HepG2 (cell line): ENCODE data around the gene SSC5D. TPM values are rescaled to one million over a fixed set of nuclear protein-coding genes. Genes with fewer than 3 reads are reported as not detected.

Experiments
- ATAC-seq: fragments of 200-7000 bp; cut with Tn5 transposase; 3 replicates; pipeline ENCODE4 v1.9.1; 2020; ENCODE audit warnings: mild to moderate bottlenecking, moderate library complexity
- BruUV-seq: library from RNA; stranded (reverse); fragments of 400-500 nt; replicated peaks from 2 replicates; lab custom pipeline; 2021; lab: Mats Ljungman, UMichigan
- CTCF ChIA-PET: fragments of 300-600 bp; formaldehyde crosslinking; extraction: SDS; loops from one replicate; lab custom pipeline; 2021; ENCODE audit warnings: low total read pairs, inconsistent platforms, low intra/inter-chr PET ratio; lab: Yijun Ruan, JAX
- POLR2A ChIA-PET: fragments of 350-600 bp; sonication (Branson Sonifier 250); formaldehyde crosslinking; loops from one replicate; lab custom pipeline; 2020; ENCODE audit warnings: antibody characterized with exemption, inconsistent platforms; lab: Yijun Ruan, JAX
- DNase-seq: peaks from one replicate; pipeline ENCODE4 v3.0.0-alpha.2; 2015; ENCODE audit warnings: low spot score
- FAIRE-seq: peaks from 3 replicates; lab custom pipeline; 2011; peaks lifted over from hg19 to GRCh38; lab: Jason Lieb, UNC
- H2AFZ ChIP-seq: one replicate; pipeline ENCODE4 v1.6.1; 2011; ENCODE audit warnings: low read length, inconsistent platforms
- H3K27ac ChIP-seq: fragments of 300-600 bp; 3 replicates; pipeline ENCODE4 v1.8.0; 2011; ENCODE audit warnings: mixed run types, mild to moderate bottlenecking, mixed read lengths, low read length, inconsistent platforms; ENCODE audit not compliant: insufficient read depth; ENCODE audit errors: extremely low read length
- H3K27me3 ChIP-seq, 2 experiments: fragments of 200-600 bp in 1 of 2; 2 replicates in 1 of 2; 3 replicates in 1 of 2; pipeline versions ENCODE4 v1.6.0 to v1.8.0; 2011; ENCODE audit warnings: low read length in 2 of 2, mild to moderate bottlenecking in 2 of 2, moderate library complexity in 2 of 2, inconsistent platforms in 1 of 2; ENCODE audit not compliant: insufficient read depth in 2 of 2, control insufficient read depth in 1 of 2
- H3K36me3 ChIP-seq, 2 experiments: fragments of 200-600 bp in 1 of 2; replicated peaks in 1 of 2; 2 replicates in 1 of 2; 3 replicates in 1 of 2; pipeline versions ENCODE4 v1.5.1 to v1.8.0; 2011; ENCODE audit warnings: low read length in 2 of 2, inconsistent platforms in 1 of 2; ENCODE audit not compliant: insufficient read depth in 2 of 2, control insufficient read depth in 1 of 2
- H3K4me1 ChIP-seq: 2 replicates; pipeline ENCODE4 v1.5.1; 2012; ENCODE audit warnings: low read length, inconsistent platforms; ENCODE audit not compliant: insufficient read depth
- H3K4me2 ChIP-seq: 2 replicates; pipeline ENCODE4 v1.6.0; 2011; ENCODE audit warnings: low read depth, low read length, inconsistent platforms
- H3K4me3 ChIP-seq, 3 experiments: fragments of 200-600 bp in 1 of 3; sonication (generic), shearing (Covaris generic) in 1 of 3; replicated peaks in 1 of 3; 2 replicates each; pipeline ENCODE4 v1.5.1; 2011 to 2016; ENCODE audit warnings: low read length in 3 of 3, inconsistent platforms in 2 of 3, low read depth in 2 of 3, mild to moderate bottlenecking in 2 of 3, control low read depth in 1 of 3, mixed read lengths in 1 of 3; ENCODE audit not compliant: insufficient read depth in 1 of 3
- H3K79me2 ChIP-seq: one replicate; pipeline ENCODE4 v1.6.1; 2011; ENCODE audit warnings: low read length, inconsistent platforms; ENCODE audit not compliant: insufficient read depth
- H3K9ac ChIP-seq: 2 replicates; pipeline ENCODE4 v1.6.0; 2011; ENCODE audit warnings: mild to moderate bottlenecking, low read depth, low read length, inconsistent platforms; ENCODE audit not compliant: insufficient read depth
- H3K9me3 ChIP-seq: 2 replicates; pipeline ENCODE4 v1.5.1; 2012; ENCODE audit warnings: mild to moderate bottlenecking, low read length
- H4K20me1 ChIP-seq: 2 replicates; pipeline ENCODE4 v1.6.0; 2011; ENCODE audit warnings: inconsistent platforms, mild to moderate bottlenecking, low read length, moderate library complexity; ENCODE audit not compliant: insufficient read depth
- DBP ChIP-seq: sonication (generic); formaldehyde crosslinking; IDR thresholded peaks from 2 replicates; pipeline ENCODE4 v1.4.0; 2020; ENCODE audit warnings: missing genetic modification reagents; ENCODE audit errors: not compliant biosample characterization
- HHEX ChIP-seq: IDR thresholded peaks from 2 replicates; pipeline ENCODE4 v1.6.1; 2016; ENCODE audit warnings: control low read depth
- JUND ChIP-seq: sonication (generic); formaldehyde crosslinking; IDR thresholded peaks from 2 replicates; pipeline ENCODE4 v1.8.0; 2022; ENCODE audit warnings: mild to moderate bottlenecking, missing genetic modification reagents
- NCOA2 ChIP-seq: sonication (generic); formaldehyde crosslinking; IDR thresholded peaks from 2 replicates; pipeline ENCODE4 v1.8.0; 2022; ENCODE audit warnings: inconsistent platforms
- ZBTB3 ChIP-seq: sonication (generic); formaldehyde crosslinking; IDR thresholded peaks from 2 replicates; pipeline ENCODE4 v1.4.0; 2020; ENCODE audit warnings: low read depth, mild to moderate bottlenecking, moderate library complexity, missing genetic modification reagents, borderline replicate concordance
- ZNF546 ChIP-seq: sonication (generic); formaldehyde crosslinking; conservative IDR thresholded peaks from 2 replicates; pipeline ENCODE4 v1.8.1; 2023; ENCODE audit warnings: mild to moderate bottlenecking, missing genetic modification reagents
- ZNF713 ChIP-seq: sonication (generic); formaldehyde crosslinking; IDR thresholded peaks from 2 replicates; pipeline ENCODE4 v1.4.0; 2020; ENCODE audit warnings: mild to moderate bottlenecking, missing genetic modification reagents
- ZNF816 ChIP-seq: sonication (generic); formaldehyde crosslinking; IDR thresholded peaks from 2 replicates; pipeline ENCODE4 v1.8.0; 2022; ENCODE audit warnings: missing genetic modification reagents, mild to moderate bottlenecking, borderline replicate concordance
- ZNF83 ChIP-seq: sonication (generic); formaldehyde crosslinking; IDR thresholded peaks from 2 replicates; pipeline ENCODE4 v1.4.0; 2020; ENCODE audit warnings: missing genetic modification reagents, mild to moderate bottlenecking, borderline replicate concordance
- ZSCAN29 ChIP-seq: sonication (generic); formaldehyde crosslinking; conservative IDR thresholded peaks from 2 replicates; pipeline ENCODE4 v1.4.0; 2020; ENCODE audit warnings: mild to moderate bottlenecking, missing genetic modification reagents
- ZSCAN5A ChIP-seq: sonication (generic); formaldehyde crosslinking; IDR thresholded peaks from 2 replicates; pipeline ENCODE4 v1.8.0; 2022; ENCODE audit warnings: mild to moderate bottlenecking, missing genetic modification reagents, borderline replicate concordance
- WGBS: methylation state at CpG from one replicate; pipeline ENCODE4 v1.1.6; 2017; ENCODE audit warnings: low lambda C conversion rate; 5-methylcytosine and 5-hydroxymethylcytosine counted together
- in situ Hi-C: cut with HindIII; loops from 2 replicates; pipeline ENCODE4 v1.10.0; 2017; ENCODE audit warnings: low pct_unique_long_range_greater_than_20kb; ENCODE audit not compliant: extremely low pct_ligation_motif_present
- intact Hi-C: fragments of 100-400 bp; cut with micrococcal nuclease; formaldehyde crosslinking; loops from one replicate; pipeline ENCODE4 v1.10.0; 2022; ENCODE audit not compliant: unreplicated experiment
- polyA plus RNA-seq, 8 experiments: library from polyadenylated mRNA; depleted of rRNA in 3 of 8; stranded (reverse) in 7 of 8; unstranded in 1 of 8; fragments of >200 nt; fragmentation: Illumina TruSeq in 4 of 8; extraction: Trizol in 4 of 8; gene quantifications; 2 replicates each; pipeline versions ENCODE4 v1.2.1 to v1.2.3, GENCODE V29; 2011 to 2016; ENCODE audit warnings: low read depth in 4 of 8, missing spikeins in 1 of 8, mixed read lengths in 1 of 8; ENCODE audit not compliant: insufficient read depth in 1 of 8
- total RNA-seq, 5 experiments: library from RNA; depleted of rRNA; stranded (reverse); fragments of >200 nt; fragmentation: Illumina TruSeq; extraction: Trizol; gene quantifications; 2 replicates each; pipeline ENCODE4 v1.2.3, GENCODE V29; 2016; ENCODE audit warnings: low read depth in 1 of 5
- TF ChIP-seq, protein P1 (sequence below): sonication (generic); formaldehyde crosslinking; IDR thresholded peaks from 2 replicates; pipeline ENCODE4 v1.4.0; 2020; ENCODE audit warnings: missing genetic modification reagents

The SSC5D gene
- total and polyA plus RNA-seq, 2 of the 13 experiments (the other 11 are each of a cell fraction or from before 2014, with no cell fraction given) = not detected

GRCh38 chr19:55552206-55552605 is 64.0 kb downstream of the SSC5D start:
- no peak for DNase-seq
- no TSS peak for BruUV-seq

More at GRCh38 chr19:55552206-55552605, 64.0 kb downstream of the SSC5D start:
- TF ChIP-seq NCOA2 (CRISPR knock-in tag) (no peak), DBP (no peak), ZBTB3 (CRISPR knock-in tag) (no peak), ZNF713 (CRISPR knock-in tag) (no peak), ZNF83 (CRISPR knock-in tag) (no peak), HHEX (CRISPR knock-in tag) (no peak), ZSCAN29 (CRISPR knock-in tag) (no peak), ZNF546 (CRISPR knock-in tag) (no peak), ZSCAN5A (CRISPR knock-in tag) (no peak), JUND (CRISPR knock-in tag) (no peak), ZNF816 (CRISPR knock-in tag) (no peak)
- TF ChIP-seq, protein P1, sequence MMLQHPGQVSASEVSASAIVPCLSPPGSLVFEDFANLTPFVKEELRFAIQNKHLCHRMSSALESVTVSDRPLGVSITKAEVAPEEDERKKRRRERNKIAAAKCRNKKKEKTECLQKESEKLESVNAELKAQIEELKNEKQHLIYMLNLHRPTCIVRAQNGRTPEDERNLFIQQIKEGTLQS (CRISPR knock-in tag) = no peak
- ChIA-PET CTCF (no interaction called here), POLR2A (interaction anchor here (1.4 to 2.7 kb wide), 7 partner anchors 28 to 102 kb away, joined by 4 to 18 read pairs (median 5); partner anchors contain the start of genes FIZ1, NAT14, ZNF524 and ZNF579)
- Histone ChIP-seq H4K20me1 (no peaks in the 10 kb centered on the region), H3K9ac (no peak overlapping the region), H3K27me3 (no peaks in the 10 kb centered on the region), H3K79me2 (no peaks in the 10 kb centered on the region), H3K4me2 (peak overlapping the region; percentile 75), H3K9me3 (no peaks in the 10 kb centered on the region), H2AFZ (no peak overlapping the region), H3K4me1 (peaks cover 72% of the 10 kb centered on the region), H3K4me3 (0 out of 6 replicates have a peak overlapping the region, but pooled peaks of 1 of the 3 experiments have one; percentile 32), H3K27ac (no peak overlapping the region), H3K36me3 (no peaks in the 10 kb centered on the region)
- ATAC-seq (no peak), FAIRE-seq (no peak)
- WGBS = 31% methylated on average over 5 of the region's 5 CpGs
- in situ Hi-C loops = no loop called here
- intact Hi-C loops = loop anchor here (2.0 to 10.0 kb wide), 2 partner anchors 29 to 53 kb away; partner anchors contain the start of genes ZNF524, ZNF579 and ZNF865
